Endothelial cell of umbilical vein (primary cell): Measurements from ENCODE around the gene HLA-DOA. TPM values are rescaled to one million over a fixed set of nuclear protein-coding genes. Genes with fewer than 3 reads are reported as not detected.

ENCODE experiments used
- BruUV-seq: library from RNA; stranded (reverse); fragments of 400-500 nt; replicated peaks from 2 replicates; lab custom pipeline; 2021; lab: Mats Ljungman, UMichigan
- CTCF ChIA-PET: fragments of 300-600, 350-600 bp; sonication (Branson Sonifier 250); formaldehyde crosslinking; loops from one replicate; lab custom pipeline; 2021; ENCODE audit warnings: antibody characterized with exemption, inconsistent platforms; lab: Charles Lee
- POLR2A ChIA-PET: fragments of 300-600, 350-600 bp; sonication (Branson Sonifier 250); formaldehyde crosslinking; loops from one replicate; lab custom pipeline; 2021; ENCODE audit warnings: antibody characterized with exemption, inconsistent platforms; lab: Charles Lee
- DNase-seq: peaks from one replicate; pipeline ENCODE4 v3.0.0-alpha.2; 2011; ENCODE audit warnings: low read depth, low spot score
- FAIRE-seq: peaks from 2 replicates; lab custom pipeline; 2011; peaks lifted over from hg19 to GRCh38; lab: Jason Lieb, UNC
- H2AFZ ChIP-seq: 2 replicates; pipeline ENCODE4 v1.6.0; 2012; ENCODE audit warnings: low read depth, low read length, control low read depth, inconsistent platforms
- H3K27ac ChIP-seq: 2 replicates; pipeline ENCODE4 v1.5.1; 2011; ENCODE audit warnings: low read depth, mild to moderate bottlenecking, control low read depth, low read length, moderate library complexity; ENCODE audit not compliant: insufficient read depth
- H3K27me3 ChIP-seq, 2 experiments: 2 replicates each; pipeline versions ENCODE4 v1.6.0 to v1.6.1; 2011; ENCODE audit warnings: low read length in 2 of 2, mixed read lengths in 1 of 2; ENCODE audit not compliant: control insufficient read depth in 2 of 2, insufficient read depth in 2 of 2
- H3K36me3 ChIP-seq, 2 experiments: 2 replicates in 1 of 2; 3 replicates in 1 of 2; pipeline ENCODE4 v1.5.1; 2011; ENCODE audit warnings: low read length in 2 of 2, mild to moderate bottlenecking in 1 of 2, moderate library complexity in 1 of 2; ENCODE audit not compliant: control insufficient read depth in 2 of 2, insufficient read depth in 2 of 2; ENCODE audit errors: extremely low read depth in 1 of 2
- H3K4me1 ChIP-seq: 3 replicates; pipeline ENCODE4 v1.5.1; 2011; ENCODE audit warnings: mild to moderate bottlenecking, low read length; ENCODE audit not compliant: control insufficient read depth, insufficient read depth; ENCODE audit errors: extremely low read depth
- H3K4me2 ChIP-seq: 2 replicates; pipeline ENCODE4 v1.6.1; 2011; ENCODE audit warnings: low read length, control low read depth, mixed read lengths; ENCODE audit not compliant: insufficient read depth
- H3K4me3 ChIP-seq, 3 experiments: fragments of 200-600 bp in 1 of 3; sonication (generic), shearing (Covaris generic) in 1 of 3; replicated peaks in 1 of 3; 2 replicates each; pipeline ENCODE4 v1.5.1; 2011 to 2016; ENCODE audit warnings: control low read depth in 3 of 3, low read length in 3 of 3, mild to moderate bottlenecking in 2 of 3, inconsistent platforms in 1 of 3, low read depth in 1 of 3, moderate library complexity in 1 of 3; ENCODE audit not compliant: insufficient read depth in 1 of 3
- H3K79me2 ChIP-seq: 2 replicates; pipeline ENCODE4 v1.6.0; 2012; ENCODE audit warnings: low read length, inconsistent platforms; ENCODE audit not compliant: control insufficient read depth, insufficient read depth
- H3K9ac ChIP-seq: replicated peaks from 2 replicates; pipeline ENCODE3; 2011; ENCODE audit warnings: low read length, control low read depth; ENCODE audit not compliant: insufficient read depth; ENCODE audit errors: extremely low read depth
- H3K9me1 ChIP-seq: replicated peaks from 3 replicates; pipeline ENCODE4 v1.6.0; 2011; ENCODE audit warnings: mild to moderate bottlenecking, low read length; ENCODE audit not compliant: control insufficient read depth, insufficient read depth; ENCODE audit errors: extremely low read depth
- H3K9me3 ChIP-seq: replicated peaks from 2 replicates; pipeline ENCODE4 v1.5.1; 2012; ENCODE audit warnings: low read length, inconsistent platforms; ENCODE audit not compliant: control insufficient read depth, insufficient read depth
- H4K20me1 ChIP-seq: replicated peaks from 2 replicates; pipeline ENCODE3; 2011; ENCODE audit warnings: mild to moderate bottlenecking, low read length; ENCODE audit not compliant: control insufficient read depth, insufficient read depth; ENCODE audit errors: extremely low read depth
- CTCF ChIP-seq, 2 donors: IDR thresholded peaks; 1 replicate in 1 of 2; 2 replicates in 1 of 2; pipeline ENCODE4 v1.5.1; 2011; ENCODE audit warnings: low read length in 2 of 2, mild to moderate bottlenecking in 2 of 2, moderate library complexity in 2 of 2, control low read depth in 1 of 2, inconsistent platforms in 1 of 2, low read depth in 1 of 2; ENCODE audit not compliant: insufficient read depth in 1 of 2; ENCODE audit errors: extremely low read depth in 1 of 2
- EZH2 ChIP-seq: IDR thresholded peaks from 2 replicates; pipeline ENCODE4 v1.6.1; 2012; ENCODE audit warnings: borderline replicate concordance, low read depth, mild to moderate bottlenecking, moderate library complexity, low read length, inconsistent platforms; ENCODE audit not compliant: severe bottlenecking
- FOS ChIP-seq: IDR thresholded peaks from 2 replicates; pipeline ENCODE4 v1.6.1; 2011; ENCODE audit warnings: mild to moderate bottlenecking, low read length, moderate library complexity, borderline replicate concordance; ENCODE audit not compliant: insufficient read depth
- GATA2 ChIP-seq: IDR thresholded peaks from 2 replicates; pipeline ENCODE4 v1.7.0; 2011; ENCODE audit warnings: low read depth, mild to moderate bottlenecking, moderate library complexity, mixed read lengths, low read length; ENCODE audit not compliant: insufficient read length, insufficient read depth
- JUN ChIP-seq: IDR thresholded peaks from 2 replicates; pipeline ENCODE4 v1.6.1; 2011; ENCODE audit warnings: borderline replicate concordance, low read depth; ENCODE audit not compliant: insufficient read length, insufficient read depth
- MYC ChIP-seq: IDR thresholded peaks from one replicate; pipeline ENCODE4 v1.6.1; 2011; ENCODE audit warnings: mild to moderate bottlenecking, low read depth, low read length
- POLR2A ChIP-seq: IDR thresholded peaks from 2 replicates; pipeline ENCODE4 v1.6.1; 2012; ENCODE audit warnings: low read depth, mild to moderate bottlenecking, control low read depth, low read length
- POLR2AphosphoS5 ChIP-seq: IDR thresholded peaks from 2 replicates; pipeline ENCODE4 v1.6.1; 2012; ENCODE audit warnings: low read depth, mild to moderate bottlenecking, control low read depth, low read length, moderate library complexity; ENCODE audit not compliant: insufficient read depth
- dilution Hi-C: fragments of 300-500 bp; cut with MboI; formaldehyde crosslinking; loops from one replicate; pipeline ENCODE4 v1.15.0; 2019; ENCODE audit warnings: low sequenced_read_pairs; ENCODE audit not compliant: extremely low pct_ligation_motif_present
- intact Hi-C: fragments of 100-400 bp; cut with micrococcal nuclease; formaldehyde crosslinking; loops from one replicate; pipeline ENCODE4 v1.10.0; 2022
- polyA plus RNA-seq, 4 experiments: library from polyadenylated mRNA; depleted of rRNA in 3 of 4; stranded (reverse) in 3 of 4; unstranded in 1 of 4; fragments of >200 nt; gene quantifications; 2 replicates each; pipeline versions ENCODE4 v1.2.1 to v1.2.3, GENCODE V29; 2011 to 2012; ENCODE audit warnings: missing spikeins in 1 of 4
- total RNA-seq: library from RNA; stranded (reverse); gene quantifications from 2 replicates; pipeline ENCODE4 v1.2.3, GENCODE V29; 2021
- TF ChIP-seq, protein P1 (sequence below): IDR thresholded peaks from 2 replicates; pipeline ENCODE4 v1.6.1; 2011; ENCODE audit not compliant: insufficient read depth, insufficient read length

HLA-DOA gene
- total and polyA plus RNA-seq, 2 donors (not counting 3 experiments of a cell fraction or from before 2014, with no cell fraction given), result not detected

- TF ChIP-seq POLR2A (no peak), CTCF (IDR thresholded peaks at IDR 0.05; ENCODE audit: extremely low read depth in 1 of 2, insufficient read depth in 1 of 2, low read depth in 1 of 2, low read length in 2 of 2) (no peak), JUN (no peak), EZH2 (no peak), FOS (no peak), POLR2AphosphoS5 (no peak), GATA2 (no peak), MYC (no peak)
- TF ChIP-seq, protein P1, sequence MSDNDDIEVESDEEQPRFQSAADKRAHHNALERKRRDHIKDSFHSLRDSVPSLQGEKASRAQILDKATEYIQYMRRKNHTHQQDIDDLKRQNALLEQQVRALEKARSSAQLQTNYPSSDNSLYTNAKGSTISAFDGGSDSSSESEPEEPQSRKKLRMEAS, result no peak
- ChIA-PET POLR2A (no interaction called here), CTCF (interaction anchor here (1.0 kb wide), 1 partner anchor 68 kb away, joined by 3 read pairs; no protein-coding TSS in a partner anchor)
- intact Hi-C loops (no loop called here), dilution Hi-C loops (no loop called here)
- no peak for FAIRE-seq
- H3K9me3 ChIP-seq, result no peaks in the 10 kb centered on the region
- H4K20me1 ChIP-seq, result no peaks in the 10 kb centered on the region
- H3K27ac ChIP-seq, result no peak overlapping the region
- no peaks in the 10 kb centered on the region for H3K79me2 ChIP-seq
- H3K27me3 ChIP-seq, result peaks cover 25% of the 10 kb centered on the region in 2 experiments
- H2AFZ ChIP-seq, result no peak overlapping the region
- BruUV-seq, result no TSS peak
- DNase-seq, result no peak
- H3K9ac ChIP-seq, result no peak overlapping the region
- H3K4me1 ChIP-seq, result no peaks in the 10 kb centered on the region
- no peak overlapping the region for H3K4me2 ChIP-seq
- H3K9me1 ChIP-seq, result no peaks in the 10 kb centered on the region
- H3K36me3 ChIP-seq, result no peaks in the 10 kb centered on the region
- no peak overlapping the region for H3K4me3 ChIP-seq
These were observed 43.2 kb upstream of the HLA-DOA start for GRCh38 chr6:33052627-33053026.
